OCI-LY3 (cell line): ENCODE results near the gene CDCP1.

Experiments used
- H2AFZ ChIP-seq: fragments of 200-600, 300-600 bp; shearing (Covaris generic); 2 replicates; pipeline ENCODE4 v1.6.0; 2014; ENCODE audit warnings: antibody characterized with exemption, low read depth, low read length
- H3K27ac ChIP-seq: fragments of 200-600, 300-600 bp; sonication (generic); 2 replicates; pipeline ENCODE4 v1.5.1; 2014; ENCODE audit warnings: mild to moderate bottlenecking, low read length, moderate library complexity, mixed read lengths
- H3K27me3 ChIP-seq: fragments of 200-600, 300-600 bp; sonication (generic); 2 replicates; pipeline ENCODE4 v1.6.1; 2014; ENCODE audit warnings: low read depth, low read length, mixed read lengths
- H3K36me3 ChIP-seq: fragments of 200-600, 300-600 bp; sonication (generic); replicated peaks from 2 replicates; pipeline ENCODE3; 2014; ENCODE audit warnings: low read depth, low read length, mixed read lengths
- H3K4me1 ChIP-seq: fragments of 300-600, 200-600 bp; sonication (generic); 2 replicates; pipeline ENCODE4 v1.6.1; 2014; ENCODE audit warnings: low read length, mixed read lengths
- H3K4me2 ChIP-seq: fragments of 200-600, 300-600 bp; sonication (generic); 2 replicates; pipeline ENCODE4 v1.6.1; 2014; ENCODE audit warnings: low read length, mixed read lengths
- H3K4me3 ChIP-seq: fragments of 300-600, 200-600 bp; sonication (generic); 2 replicates; pipeline ENCODE4 v1.5.1; 2014; ENCODE audit warnings: antibody characterized with exemption, mild to moderate bottlenecking, low read length, moderate library complexity
- H3K79me2 ChIP-seq: fragments of 300-600, 200-600 bp; shearing (Covaris generic); 2 replicates; pipeline ENCODE4 v1.6.1; 2014; ENCODE audit warnings: mild to moderate bottlenecking, low read length, mixed read lengths
- H3K9ac ChIP-seq: fragments of 300-600, 200-600 bp; shearing (Covaris generic); 2 replicates; pipeline ENCODE4 v1.6.0; 2014; ENCODE audit warnings: mild to moderate bottlenecking, low read length, moderate library complexity
- H3K9me3 ChIP-seq: fragments of 200-600, 300-600 bp; shearing (Covaris generic); 2 replicates; pipeline ENCODE4 v1.6.1; 2014; ENCODE audit warnings: low read length, mixed read lengths; ENCODE audit not compliant: insufficient read depth
- H4K20me1 ChIP-seq: fragments of 200-600, 300-600 bp; sonication (generic); 2 replicates; pipeline ENCODE4 v1.6.1; 2016; ENCODE audit warnings: low read length, mixed read lengths; ENCODE audit not compliant: insufficient read depth
- CTCF ChIP-seq: fragments of 200-600, 300-600 bp; sonication (generic); IDR thresholded peaks from 2 replicates; pipeline ENCODE4 v1.5.1; 2014; ENCODE audit warnings: antibody characterized with exemption, low read length, low read depth
- EZH2phosphoT487 ChIP-seq: fragments of 200-600 bp; shearing (Covaris generic); IDR thresholded peaks from 2 replicates; pipeline ENCODE4 v1.6.1; 2018; ENCODE audit warnings: antibody characterized with exemption, mixed run types, low read depth

CDCP1 gene

GRCh38 chr3:45120359-45121158 is 25.6 kb downstream of the CDCP1 start:
- Histone ChIP-seq H4K20me1 (no peaks in the 10 kb centered on the region), H3K4me3 (no peak overlapping the region), H2AFZ (no peak overlapping the region), H3K4me2 (no peak overlapping the region), H3K36me3 (no peaks in the 10 kb centered on the region), H3K27me3 (peaks cover 62% of the 10 kb centered on the region), H3K9me3 (no peaks in the 10 kb centered on the region), H3K27ac (no peak overlapping the region), H3K79me2 (no peaks in the 10 kb centered on the region), H3K9ac (no peak overlapping the region), H3K4me1 (peaks cover 15% of the 10 kb centered on the region)
- TF ChIP-seq CTCF (no peak), EZH2phosphoT487 (no peak)

GRCh38 chr3:45119824-45120358 is 26.3 kb downstream of the CDCP1 start:
- no peak for TF ChIP-seq EZH2phosphoT487
- no peak for TF ChIP-seq CTCF
- peaks cover 63% of the 10 kb centered on the region for H3K27me3 ChIP-seq
- H4K20me1 ChIP-seq: no peaks in the 10 kb centered on the region
- no peaks in the 10 kb centered on the region for H3K9me3 ChIP-seq
- H3K36me3 ChIP-seq: no peaks in the 10 kb centered on the region
- peaks cover 15% of the 10 kb centered on the region for H3K4me1 ChIP-seq
- H3K4me2 ChIP-seq: no peak overlapping the region
- no peak overlapping the region for H3K9ac ChIP-seq
- H3K79me2 ChIP-seq: no peaks in the 10 kb centered on the region
- H2AFZ ChIP-seq: no peak overlapping the region
- no peak overlapping the region for H3K27ac ChIP-seq
- H3K4me3 ChIP-seq: no peak overlapping the region

DNA sequence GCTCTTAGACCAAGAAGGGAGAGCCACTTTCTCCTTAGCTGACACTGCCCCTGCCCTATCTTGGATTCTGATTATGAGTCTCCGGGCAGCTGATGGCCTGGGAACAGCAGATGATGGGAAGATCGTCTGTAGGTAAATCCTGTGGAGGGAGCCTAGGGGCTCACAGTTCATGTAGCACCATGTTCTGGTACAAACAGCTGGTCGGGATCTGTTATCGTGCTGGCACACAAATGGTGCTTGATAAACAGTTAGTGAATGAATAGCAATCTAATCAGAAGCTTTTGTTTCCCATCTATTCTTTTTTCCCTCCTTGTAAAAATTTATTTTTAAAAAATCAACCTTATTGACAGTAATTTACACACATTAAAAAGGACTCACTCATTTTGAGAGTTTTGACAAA is 26.8 kb downstream of the CDCP1 start:
- no peak for TF ChIP-seq EZH2phosphoT487
- TF ChIP-seq CTCF: no peak
- no peak overlapping the region for H3K4me3 ChIP-seq
- peaks cover 61% of the 10 kb centered on the region for H3K27me3 ChIP-seq
- H3K4me2 ChIP-seq: no peak overlapping the region
- no peaks in the 10 kb centered on the region for H3K9me3 ChIP-seq
- H3K27ac ChIP-seq: no peak overlapping the region
- H2AFZ ChIP-seq: no peak overlapping the region
- no peaks in the 10 kb centered on the region for H3K79me2 ChIP-seq
- peaks cover 15% of the 10 kb centered on the region for H3K4me1 ChIP-seq
- no peak overlapping the region for H3K9ac ChIP-seq
- H3K36me3 ChIP-seq: no peaks in the 10 kb centered on the region
- no peaks in the 10 kb centered on the region for H4K20me1 ChIP-seq

GRCh38 chr3:45118615-45119071 is 27.5 kb downstream of the CDCP1 start:
- Histone ChIP-seq H3K4me1 (peaks cover 12% of the 10 kb centered on the region), H3K4me3 (no peak overlapping the region), H3K9ac (no peak overlapping the region), H3K27ac (no peak overlapping the region), H3K27me3 (peaks cover 59% of the 10 kb centered on the region), H3K9me3 (no peaks in the 10 kb centered on the region), H2AFZ (no peak overlapping the region), H3K79me2 (no peaks in the 10 kb centered on the region), H3K36me3 (no peaks in the 10 kb centered on the region), H3K4me2 (no peak overlapping the region), H4K20me1 (no peaks in the 10 kb centered on the region)
- no peak for TF ChIP-seq CTCF
- TF ChIP-seq EZH2phosphoT487: no peak
